DND-41 (cell line): ENCODE data around the gene SLC48A1.

ENCODE experiments used
- ATAC-seq: fragments of 200-7000 bp; cut with Tn5 transposase; 3 replicates; pipeline ENCODE4 v1.9.1; 2021; ENCODE audit warnings: low read depth; ENCODE audit not compliant: insufficient read depth
- DNase-seq: peaks from one replicate; pipeline ENCODE4 v3.0.0-alpha.2; 2020
- H2AFZ ChIP-seq: 2 replicates; pipeline ENCODE4 v1.6.0; 2012; ENCODE audit warnings: low read depth, low read length
- H3K27ac ChIP-seq: 2 replicates; pipeline ENCODE4 v1.5.1; 2012; ENCODE audit warnings: low read length, inconsistent platforms
- H3K27me3 ChIP-seq: fragments of 200-600 bp; sonication (generic); 2 replicates; pipeline ENCODE4 v1.6.0; 2012; ENCODE audit warnings: low read length, mild to moderate bottlenecking, inconsistent platforms; ENCODE audit not compliant: insufficient read depth, poor library complexity
- H3K36me3 ChIP-seq: 2 replicates; pipeline ENCODE4 v1.5.1; 2012; ENCODE audit warnings: low read length, inconsistent platforms; ENCODE audit not compliant: insufficient read depth
- H3K4me1 ChIP-seq: 2 replicates; pipeline ENCODE4 v1.5.1; 2012; ENCODE audit warnings: mild to moderate bottlenecking, low read length; ENCODE audit not compliant: insufficient read depth
- H3K4me2 ChIP-seq: 2 replicates; pipeline ENCODE4 v1.6.0; 2012; ENCODE audit warnings: mild to moderate bottlenecking, moderate library complexity, low read length, inconsistent platforms; ENCODE audit not compliant: insufficient read depth
- H3K4me3 ChIP-seq, 2 experiments: fragments of 200-600 bp in 1 of 2; shearing (Covaris generic) in 1 of 2; 2 replicates each; pipeline ENCODE4 v1.5.1; 2012 to 2016; ENCODE audit warnings: inconsistent platforms in 2 of 2, low read length in 2 of 2, mild to moderate bottlenecking in 2 of 2, low read depth in 1 of 2, moderate library complexity in 1 of 2
- H3K79me2 ChIP-seq: 2 replicates; pipeline ENCODE4 v1.6.0; 2012; ENCODE audit warnings: low read length, inconsistent platforms; ENCODE audit not compliant: insufficient read depth
- H3K9ac ChIP-seq: 2 replicates; pipeline ENCODE4 v1.6.0; 2012; ENCODE audit warnings: low read depth, mild to moderate bottlenecking, inconsistent platforms, low read length, moderate library complexity
- H3K9me3 ChIP-seq: 2 replicates; pipeline ENCODE4 v1.5.1; 2012; ENCODE audit warnings: low read length, moderate library complexity, mild to moderate bottlenecking, inconsistent platforms; ENCODE audit not compliant: insufficient read depth, severe bottlenecking
- H4K20me1 ChIP-seq: 2 replicates; pipeline ENCODE4 v1.6.0; 2012; ENCODE audit warnings: low read length; ENCODE audit not compliant: insufficient read depth
- EZH2 ChIP-seq: IDR thresholded peaks from 3 replicates; pipeline ENCODE4 v1.6.1; 2012; ENCODE audit warnings: borderline replicate concordance, low read depth, mild to moderate bottlenecking, moderate library complexity, low read length, inconsistent platforms; ENCODE audit not compliant: severe bottlenecking
- TF ChIP-seq, protein P1 (sequence below): IDR thresholded peaks from 2 replicates; pipeline ENCODE4 v1.5.1; 2012; ENCODE audit warnings: borderline replicate concordance, low read length, moderate library complexity, mild to moderate bottlenecking; ENCODE audit not compliant: poor library complexity, severe bottlenecking; ENCODE audit errors: extremely low read depth

Gene SLC48A1

DNA sequence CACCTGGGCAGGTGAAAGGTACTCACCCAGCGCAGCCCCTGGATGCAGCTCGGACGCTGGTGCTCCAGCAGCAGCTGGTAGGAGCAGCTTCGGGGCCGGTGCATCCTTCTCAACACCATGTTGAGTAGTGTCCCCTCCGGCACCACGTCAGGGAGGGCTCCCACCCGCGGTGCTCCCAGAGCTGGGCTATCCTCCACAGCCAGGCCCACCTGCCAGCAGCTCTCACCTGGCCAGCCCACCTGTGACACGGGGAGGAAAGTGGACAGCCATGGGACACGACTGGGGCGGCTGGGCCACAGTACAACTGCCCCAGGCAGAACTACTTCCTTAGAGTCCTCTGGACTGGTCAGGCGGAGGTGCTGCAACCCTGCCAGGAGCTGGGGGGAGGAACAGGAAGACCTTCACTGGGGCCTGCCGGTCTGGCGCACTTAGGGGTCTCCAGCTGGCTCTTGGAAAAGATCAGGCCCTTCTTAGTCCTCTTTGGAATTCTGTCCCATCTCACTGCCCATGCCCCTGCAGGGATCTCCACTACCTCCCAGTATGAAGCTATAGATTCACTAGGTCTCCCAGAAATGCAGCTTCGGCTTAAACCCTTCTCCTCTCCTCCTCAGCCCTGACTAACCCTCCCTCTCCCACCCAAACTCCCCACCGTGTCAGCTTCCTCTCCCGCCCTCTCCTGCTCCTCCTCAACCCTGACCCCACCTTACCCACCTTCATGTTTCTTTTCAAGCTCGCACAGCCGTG lies 15.0 kb upstream of the SLC48A1 start:
- no peak overlapping the region for H2AFZ ChIP-seq
- H3K9ac ChIP-seq: peak overlapping the region; percentile 55

DNA sequence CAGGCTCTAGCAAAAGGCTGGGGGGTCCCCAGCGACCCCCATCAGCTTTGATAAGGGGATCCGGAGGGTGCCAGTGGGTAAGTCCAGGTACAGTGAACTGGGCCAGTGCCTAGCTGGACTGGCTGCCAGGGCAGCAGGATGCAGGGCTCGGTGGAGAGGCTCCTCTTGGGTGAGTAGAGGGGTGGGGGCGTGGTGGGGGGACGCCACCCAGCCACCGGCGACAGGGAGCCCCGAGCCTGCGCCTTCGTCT lies 14.5 kb upstream of the SLC48A1 start:
- H3K79me2 ChIP-seq: no peaks in the 10 kb centered on the region
- DNase-seq (no peak), ATAC-seq (no peak)
- peak overlapping the region; percentile 42 to 67; a peak in 3 of 4 replicates for H3K4me3 ChIP-seq
- TF ChIP-seq, protein P1, sequence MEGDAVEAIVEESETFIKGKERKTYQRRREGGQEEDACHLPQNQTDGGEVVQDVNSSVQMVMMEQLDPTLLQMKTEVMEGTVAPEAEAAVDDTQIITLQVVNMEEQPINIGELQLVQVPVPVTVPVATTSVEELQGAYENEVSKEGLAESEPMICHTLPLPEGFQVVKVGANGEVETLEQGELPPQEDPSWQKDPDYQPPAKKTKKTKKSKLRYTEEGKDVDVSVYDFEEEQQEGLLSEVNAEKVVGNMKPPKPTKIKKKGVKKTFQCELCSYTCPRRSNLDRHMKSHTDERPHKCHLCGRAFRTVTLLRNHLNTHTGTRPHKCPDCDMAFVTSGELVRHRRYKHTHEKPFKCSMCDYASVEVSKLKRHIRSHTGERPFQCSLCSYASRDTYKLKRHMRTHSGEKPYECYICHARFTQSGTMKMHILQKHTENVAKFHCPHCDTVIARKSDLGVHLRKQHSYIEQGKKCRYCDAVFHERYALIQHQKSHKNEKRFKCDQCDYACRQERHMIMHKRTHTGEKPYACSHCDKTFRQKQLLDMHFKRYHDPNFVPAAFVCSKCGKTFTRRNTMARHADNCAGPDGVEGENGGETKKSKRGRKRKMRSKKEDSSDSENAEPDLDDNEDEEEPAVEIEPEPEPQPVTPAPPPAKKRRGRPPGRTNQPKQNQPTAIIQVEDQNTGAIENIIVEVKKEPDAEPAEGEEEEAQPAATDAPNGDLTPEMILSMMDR: no peak
- no peak for TF ChIP-seq EZH2
- H4K20me1 ChIP-seq: peaks cover 9% of the 10 kb centered on the region
- peak overlapping the region; percentile 97 for H3K4me2 ChIP-seq
- peaks cover 16% of the 10 kb centered on the region for H3K4me1 ChIP-seq
- H3K9me3 ChIP-seq: no peaks in the 10 kb centered on the region
- no peak overlapping the region for H3K27ac ChIP-seq
- H2AFZ ChIP-seq: peak overlapping the region; percentile 88
- H3K36me3 ChIP-seq: no peaks in the 10 kb centered on the region
- H3K27me3 ChIP-seq: peaks cover 15% of the 10 kb centered on the region
- H3K9ac ChIP-seq: peak overlapping the region; percentile 55

More for the DNA sequence above, 15.0 kb upstream of the SLC48A1 start:
- DNase-seq (peak; percentile 27), ATAC-seq (peak; percentile 40; the same call in 2 of the 3 replicates)
- TF ChIP-seq, protein P1: no peak
- no peak for TF ChIP-seq EZH2
- no peak overlapping the region for H3K27ac ChIP-seq
- no peaks in the 10 kb centered on the region for H3K9me3 ChIP-seq
- H3K4me3 ChIP-seq: peak overlapping the region in 1 of 2 experiments; percentile 67; a peak in 2 of 4 replicates
- peaks cover 16% of the 10 kb centered on the region for H3K4me1 ChIP-seq
- peak overlapping the region; percentile 97 for H3K4me2 ChIP-seq
- no peaks in the 10 kb centered on the region for H3K36me3 ChIP-seq
- H3K27me3 ChIP-seq: peaks cover 10% of the 10 kb centered on the region
- H3K79me2 ChIP-seq: no peaks in the 10 kb centered on the region
- H4K20me1 ChIP-seq: peaks cover 9% of the 10 kb centered on the region; the same call in 1 of the 2 replicates

DNA sequence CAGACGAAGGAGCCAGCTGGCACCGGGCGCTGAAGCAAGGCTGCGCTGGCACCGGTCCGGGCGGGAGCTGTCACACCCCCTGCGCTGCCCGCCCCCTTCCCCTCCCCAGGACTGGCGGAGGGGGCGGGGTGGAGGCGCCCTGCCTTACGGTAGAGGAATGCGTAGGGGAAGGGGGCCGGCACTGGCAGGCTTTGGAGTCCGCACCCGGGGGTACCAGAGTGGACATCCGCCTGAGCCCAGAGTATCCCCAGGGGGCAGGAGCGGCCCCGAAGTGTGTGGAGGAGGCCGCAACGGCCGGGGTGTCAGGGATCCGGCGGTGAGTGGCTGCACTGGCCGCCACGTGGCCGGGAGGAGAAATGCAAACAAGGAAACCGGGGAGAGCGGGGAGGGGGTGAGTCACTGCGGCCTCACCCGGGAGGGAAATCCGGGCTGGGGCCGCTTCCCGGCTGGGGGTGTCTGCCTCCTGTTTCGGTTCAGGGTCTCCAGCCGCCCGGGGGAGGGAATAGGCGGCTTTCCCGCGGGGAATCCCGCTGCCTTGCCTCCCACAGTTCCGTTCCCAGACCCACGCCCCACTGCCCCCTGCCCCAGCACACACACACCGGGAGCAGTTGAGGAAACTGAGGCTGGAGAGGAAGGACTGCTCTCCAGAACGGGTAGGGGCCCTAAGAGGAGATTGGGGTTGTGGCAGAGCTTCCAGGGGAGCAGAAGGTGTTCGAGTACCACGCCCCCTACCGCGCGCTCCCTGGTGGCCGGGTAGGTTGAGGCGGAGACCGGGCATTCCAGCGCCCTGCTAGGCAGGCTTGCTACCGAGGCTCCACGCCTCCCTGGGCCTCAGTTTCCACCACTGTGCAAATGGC lies 14.0 kb upstream of the SLC48A1 start, which contains the start of gene RAPGEF3:
Gene RAPGEF3 (minus strand): TSS at position 47 of the 857 bp plus-strand sequence. CDS start 324 bp downstream, outside the sequence.
- H4K20me1 ChIP-seq: peaks cover 12% of the 10 kb centered on the region
- peak within 1 kb of the TSS; percentile 88 for H2AFZ ChIP-seq
- H3K27me3 ChIP-seq: peaks cover 18% of the 10 kb centered on the region
- H3K36me3 ChIP-seq: no peaks in the 10 kb centered on the region
- H3K4me3 ChIP-seq: peak within 1 kb of the TSS; percentile 42 to 67; a peak in 3 of 4 replicates
- DNase-seq: peak; percentile 71
- peak; percentile 82 for ATAC-seq
- H3K9ac ChIP-seq: peak within 1 kb of the TSS; percentile 55
- H3K27ac ChIP-seq: no peak within 1 kb of the TSS; the same call in 1 of the 2 replicates
- H3K4me1 ChIP-seq: peaks cover 16% of the 10 kb centered on the region
- H3K4me2 ChIP-seq: peak within 1 kb of the TSS; percentile 97
- H3K9me3 ChIP-seq: no peaks in the 10 kb centered on the region
- no peaks in the 10 kb centered on the region for H3K79me2 ChIP-seq
- TF ChIP-seq, protein P1: peak; percentile 62
- TF ChIP-seq EZH2: no peak
